CD14-positive monocyte (primary cell): Measurements from ENCODE around the gene EBI3. TPM values are rescaled to one million over a fixed set of nuclear protein-coding genes. Genes with fewer than 3 reads are reported as not detected.
"Not testable (repeated sequence)": the region's sequence is repeated elsewhere in the genome, so short reads cannot be mapped to it uniquely, and the experiment has no call there.

Source experiments
- DNase-seq, 3 donors: peaks; one replicate each; pipeline ENCODE4 v3.0.0-alpha.2; 2011 to 2022
- H2AFZ ChIP-seq: 2 replicates; pipeline ENCODE4 v1.6.0; 2012; ENCODE audit warnings: mild to moderate bottlenecking, low read depth, low read length, inconsistent platforms; ENCODE audit not compliant: insufficient read depth, poor library complexity, severe bottlenecking
- H3K27ac ChIP-seq, 2 donors: 1 replicate in 1 of 2; 2 replicates in 1 of 2; pipeline ENCODE4 v1.5.1; 2012 to 2013; ENCODE audit warnings: low read length in 2 of 2, control low read depth in 1 of 2, inconsistent platforms in 1 of 2, low read depth in 1 of 2, mild to moderate bottlenecking in 1 of 2
- H3K27me3 ChIP-seq, 2 donors: one replicate each; pipeline versions ENCODE4 v1.6.0 to v1.6.1; 2011 to 2013; ENCODE audit warnings: low read length in 2 of 2; ENCODE audit not compliant: control insufficient read depth in 2 of 2, insufficient read depth in 2 of 2
- H3K36me3 ChIP-seq, 2 donors: replicated peaks in 1 of 2; 1 replicate in 1 of 2; 2 replicates in 1 of 2; pipeline versions ENCODE4 v1.5.1 to v1.6.1; 2012 to 2013; ENCODE audit warnings: low read length in 2 of 2, control low read depth in 1 of 2, inconsistent platforms in 1 of 2, mild to moderate bottlenecking in 1 of 2; ENCODE audit not compliant: insufficient read depth in 2 of 2, control insufficient read depth in 1 of 2
- H3K4me1 ChIP-seq, 2 donors: 1 replicate in 1 of 2; 2 replicates in 1 of 2; pipeline versions ENCODE4 v1.5.1 to v1.6.1; 2012 to 2013; ENCODE audit warnings: low read length in 2 of 2, control low read depth in 1 of 2, inconsistent platforms in 1 of 2, mild to moderate bottlenecking in 1 of 2, moderate library complexity in 1 of 2; ENCODE audit not compliant: insufficient read depth in 2 of 2, control insufficient read depth in 1 of 2
- H3K4me2 ChIP-seq: replicated peaks from 2 replicates; pipeline ENCODE3; 2012; ENCODE audit warnings: low read length, moderate library complexity, mild to moderate bottlenecking; ENCODE audit not compliant: poor library complexity, severe bottlenecking; ENCODE audit errors: extremely low read depth
- H3K4me3 ChIP-seq, 3 experiments: fragments of 200-600 bp in 1 of 3; sonication (generic) in 1 of 3; replicated peaks in 1 of 3; 1 replicate in 2 of 3; 2 replicates in 1 of 3; pipeline ENCODE4 v1.5.1; 2011 to 2013; ENCODE audit warnings: low read length in 3 of 3, mild to moderate bottlenecking in 3 of 3, control low read depth in 2 of 3, low read depth in 2 of 3, inconsistent platforms in 1 of 3, moderate library complexity in 1 of 3
- H3K79me2 ChIP-seq: 2 replicates; pipeline ENCODE4 v1.6.0; 2012; ENCODE audit warnings: mild to moderate bottlenecking, control low read depth, inconsistent platforms, low read length, moderate library complexity; ENCODE audit not compliant: insufficient read depth
- H3K9ac ChIP-seq: 2 replicates; pipeline ENCODE4 v1.6.0; 2017; ENCODE audit warnings: low read length, mild to moderate bottlenecking; ENCODE audit not compliant: insufficient read depth, poor library complexity, severe bottlenecking
- H3K9me3 ChIP-seq, 2 donors: replicated peaks in 1 of 2; 1 replicate in 1 of 2; 2 replicates in 1 of 2; pipeline versions ENCODE4 v1.5.1 to v1.6.1; 2012 to 2013; ENCODE audit warnings: low read length in 2 of 2, control low read depth in 1 of 2; ENCODE audit not compliant: control insufficient read depth in 1 of 2, insufficient read depth in 1 of 2
- H4K20me1 ChIP-seq: 2 replicates; pipeline ENCODE4 v1.6.0; 2012; ENCODE audit warnings: mild to moderate bottlenecking, low read length, control low read depth, moderate library complexity; ENCODE audit not compliant: insufficient read depth
- H3K27ac Mint-ChIP-seq, 7 donors: one replicate each; pipeline ENCODE4 v1.8.0; 2020; ENCODE audit warnings: mild to moderate bottlenecking in 7 of 7, mixed read lengths in 7 of 7, moderate library complexity in 6 of 7, inconsistent platforms in 2 of 7
- H3K27me3 Mint-ChIP-seq, 3 donors: one replicate each; pipeline ENCODE4 v1.8.0; 2021 to 2022; ENCODE audit warnings: low read depth in 3 of 3, mild to moderate bottlenecking in 3 of 3, mixed read lengths in 3 of 3, moderate library complexity in 3 of 3, inconsistent platforms in 1 of 3
- H3K36me3 Mint-ChIP-seq, 2 donors: one replicate each; pipeline ENCODE4 v1.8.0; 2020; ENCODE audit warnings: mixed read lengths in 2 of 2, inconsistent platforms in 1 of 2, mild to moderate bottlenecking in 1 of 2
- H3K4me1 Mint-ChIP-seq: one replicate; pipeline ENCODE4 v1.8.0; 2020; ENCODE audit warnings: mild to moderate bottlenecking, mixed read lengths
- H3K4me3 Mint-ChIP-seq, 2 donors: one replicate each; pipeline ENCODE4 v1.8.0; 2020; ENCODE audit warnings: mild to moderate bottlenecking in 2 of 2, mixed read lengths in 2 of 2, moderate library complexity in 1 of 2
- H3K9me3 Mint-ChIP-seq, 7 donors: one replicate each; pipeline ENCODE4 v1.8.0; 2020 to 2022; ENCODE audit warnings: mixed read lengths in 7 of 7, mild to moderate bottlenecking in 6 of 7, moderate library complexity in 6 of 7, inconsistent platforms in 2 of 7
- WGBS: methylation state at CpG from one replicate; pipeline ENCODE4 v1.1.5; 2013; ENCODE audit warnings: missing lambda C conversion rate; ENCODE audit not compliant: insufficient coverage; 5-methylcytosine and 5-hydroxymethylcytosine counted together
- intact Hi-C, 2 donors: fragments of 100-400 bp; cut with micrococcal nuclease; formaldehyde crosslinking; loops; one replicate each; pipeline versions ENCODE4 v1.15.0 to v1.15.1; 2023
- polyA plus RNA-seq, 3 donors: library from polyadenylated mRNA; depleted of rRNA in 1 of 3; unstranded in 2 of 3; stranded (reverse) in 1 of 3; fragments of 300-500 nt in 2 of 3; fragments of >200 nt in 1 of 3; fragmentation: Illumina TruSeq in 2 of 3; gene quantifications; 1 replicate in 2 of 3; 2 replicates in 1 of 3; pipeline ENCODE4 v1.2.3, GENCODE V29; 2012 to 2021
- TF ChIP-seq, protein P1 (sequence below): fragments of 200-600 bp; IDR thresholded peaks from one replicate; pipeline ENCODE4 v1.8.0; 2022; ENCODE audit warnings: antibody characterized with exemption, mild to moderate bottlenecking

The EBI3 gene
- polyA plus RNA-seq, 3 donors, result 0.14 to 0.40 TPM; not detected in 1

DNA sequence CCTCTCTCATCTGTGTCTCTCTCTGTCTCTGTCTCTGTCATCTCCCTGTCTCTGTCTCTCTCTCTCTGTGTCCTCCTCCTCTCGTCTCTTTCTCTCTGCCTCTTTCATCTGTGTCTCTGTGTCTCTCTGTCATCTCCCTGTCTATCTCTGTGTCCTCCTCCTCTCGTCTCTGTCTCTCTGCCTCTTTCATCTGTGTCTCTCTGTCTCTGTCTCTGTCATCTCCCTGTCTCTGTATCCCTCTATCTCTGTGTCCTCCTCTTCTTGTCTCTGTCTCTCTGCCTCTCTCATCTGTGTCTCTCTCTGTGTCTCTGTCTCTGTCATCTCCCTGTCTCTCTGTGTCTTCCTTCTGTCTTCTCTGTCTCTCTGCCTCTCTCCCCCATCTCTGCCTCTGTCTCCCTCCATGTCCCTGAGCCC lies 551 bp upstream of the EBI3 start:
- no peak overlapping the region for H3K27ac Mint-ChIP-seq
- H3K4me3 Mint-ChIP-seq, result no peak overlapping the region
- Histone ChIP-seq H3K4me2 (no peak overlapping the region), H3K9ac (no peak overlapping the region), H4K20me1 (no peaks in the 10 kb centered on the region), H3K4me3 (no peak overlapping the region), H2AFZ (no peak overlapping the region), H3K4me1 (peaks cover 0 to 6% of the 10 kb centered on the region in 2 donors), H3K79me2 (no peaks in the 10 kb centered on the region), H3K27ac (no peak overlapping the region), H3K27me3 (peaks cover 0 to 18% of the 10 kb centered on the region in 2 donors), H3K9me3 (no peaks in the 10 kb centered on the region), H3K36me3 (no peaks in the 10 kb centered on the region)
- intact Hi-C loops, result no loop called here
- peaks cover 0 to 4% (median 0%) of the 10 kb centered on the region in 7 donors for H3K9me3 Mint-ChIP-seq
- H3K27me3 Mint-ChIP-seq, result peaks cover 4 to 11% (median 8%) of the 10 kb centered on the region in 3 donors
- no peak for DNase-seq
- H3K4me1 Mint-ChIP-seq, result peaks cover 7% of the 10 kb centered on the region
- no peaks in the 10 kb centered on the region for H3K36me3 Mint-ChIP-seq
- 85% methylated on average over 2 of the region's 2 CpGs for WGBS
- TF ChIP-seq, protein P1, sequence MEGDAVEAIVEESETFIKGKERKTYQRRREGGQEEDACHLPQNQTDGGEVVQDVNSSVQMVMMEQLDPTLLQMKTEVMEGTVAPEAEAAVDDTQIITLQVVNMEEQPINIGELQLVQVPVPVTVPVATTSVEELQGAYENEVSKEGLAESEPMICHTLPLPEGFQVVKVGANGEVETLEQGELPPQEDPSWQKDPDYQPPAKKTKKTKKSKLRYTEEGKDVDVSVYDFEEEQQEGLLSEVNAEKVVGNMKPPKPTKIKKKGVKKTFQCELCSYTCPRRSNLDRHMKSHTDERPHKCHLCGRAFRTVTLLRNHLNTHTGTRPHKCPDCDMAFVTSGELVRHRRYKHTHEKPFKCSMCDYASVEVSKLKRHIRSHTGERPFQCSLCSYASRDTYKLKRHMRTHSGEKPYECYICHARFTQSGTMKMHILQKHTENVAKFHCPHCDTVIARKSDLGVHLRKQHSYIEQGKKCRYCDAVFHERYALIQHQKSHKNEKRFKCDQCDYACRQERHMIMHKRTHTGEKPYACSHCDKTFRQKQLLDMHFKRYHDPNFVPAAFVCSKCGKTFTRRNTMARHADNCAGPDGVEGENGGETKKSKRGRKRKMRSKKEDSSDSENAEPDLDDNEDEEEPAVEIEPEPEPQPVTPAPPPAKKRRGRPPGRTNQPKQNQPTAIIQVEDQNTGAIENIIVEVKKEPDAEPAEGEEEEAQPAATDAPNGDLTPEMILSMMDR, result no peak

DNA sequence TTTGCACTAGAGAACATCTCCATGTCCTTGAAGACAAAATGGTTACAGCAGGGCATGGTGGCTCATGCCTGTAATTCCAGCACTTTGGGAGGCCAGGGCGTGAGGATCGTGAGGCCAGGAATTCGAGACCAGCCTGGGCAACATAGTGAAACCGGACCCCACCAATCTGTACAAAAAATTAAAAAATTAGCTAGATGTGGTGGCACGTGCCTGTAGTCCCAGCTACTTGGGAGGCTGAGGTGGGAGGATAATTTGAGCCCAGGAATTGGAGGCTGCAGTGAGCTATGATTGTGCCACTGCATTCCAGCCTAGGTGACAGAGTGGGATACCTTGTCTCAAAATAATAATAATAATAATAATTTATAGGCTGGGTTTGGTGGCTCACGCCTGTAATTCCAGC lies 914 bp downstream of the EBI3 start:
- 100% methylated on average over 2 of the region's 6 CpGs for WGBS
- H3K36me3 ChIP-seq, H3K36me3 Mint-ChIP-seq, H3K27ac ChIP-seq, DNase-seq, H3K4me1 Mint-ChIP-seq, H2AFZ ChIP-seq, intact Hi-C loops, H3K79me2 ChIP-seq, H3K9me3 Mint-ChIP-seq, H3K4me3 Mint-ChIP-seq, H3K9me3 ChIP-seq, H4K20me1 ChIP-seq, H3K4me2 ChIP-seq, H3K9ac ChIP-seq, H3K4me3 ChIP-seq, H3K4me1 ChIP-seq, H3K27ac Mint-ChIP-seq: not testable (repeated sequence)
- peaks cover 0 to 18% of the 10 kb centered on the region in 2 donors for H3K27me3 ChIP-seq
- peaks cover 9 to 15% (median 11%) of the 10 kb centered on the region in 3 donors for H3K27me3 Mint-ChIP-seq

DNA sequence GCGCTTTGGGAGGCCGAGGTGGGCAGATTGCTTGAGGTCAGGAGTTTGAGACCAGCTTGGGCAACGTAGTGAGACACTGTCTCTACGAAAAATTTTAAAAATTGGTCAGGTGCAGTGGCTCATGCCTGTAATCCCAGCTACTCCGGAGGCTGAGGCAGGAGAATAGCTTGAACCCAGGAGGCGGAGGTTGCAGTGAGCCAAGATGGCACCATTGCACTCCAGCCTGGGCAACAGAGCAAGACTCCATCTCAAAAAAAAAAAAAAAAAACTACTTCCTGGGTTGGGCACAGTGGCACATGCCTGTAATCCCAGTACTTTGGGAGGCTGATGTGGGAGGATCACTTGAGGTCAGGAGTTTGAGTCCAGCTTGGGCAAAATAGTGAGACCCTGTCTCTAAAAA lies 2.2 kb downstream of the EBI3 start:
- H4K20me1 ChIP-seq, H3K9me3 Mint-ChIP-seq, H3K4me1 ChIP-seq, H3K27ac ChIP-seq, H3K9ac ChIP-seq, DNase-seq, H3K9me3 ChIP-seq, H3K4me1 Mint-ChIP-seq, H3K4me2 ChIP-seq, H3K4me3 ChIP-seq, H3K36me3 Mint-ChIP-seq, H3K36me3 ChIP-seq, intact Hi-C loops, H3K79me2 ChIP-seq, H2AFZ ChIP-seq, H3K27ac Mint-ChIP-seq, H3K4me3 Mint-ChIP-seq: not testable (repeated sequence)
- H3K27me3 Mint-ChIP-seq, result peaks cover 10 to 11% (median 11%) of the 10 kb centered on the region in 3 donors
- peaks cover 0 to 18% of the 10 kb centered on the region in 2 donors for H3K27me3 ChIP-seq
- 96% methylated on average over 5 of the region's 6 CpGs for WGBS

DNA sequence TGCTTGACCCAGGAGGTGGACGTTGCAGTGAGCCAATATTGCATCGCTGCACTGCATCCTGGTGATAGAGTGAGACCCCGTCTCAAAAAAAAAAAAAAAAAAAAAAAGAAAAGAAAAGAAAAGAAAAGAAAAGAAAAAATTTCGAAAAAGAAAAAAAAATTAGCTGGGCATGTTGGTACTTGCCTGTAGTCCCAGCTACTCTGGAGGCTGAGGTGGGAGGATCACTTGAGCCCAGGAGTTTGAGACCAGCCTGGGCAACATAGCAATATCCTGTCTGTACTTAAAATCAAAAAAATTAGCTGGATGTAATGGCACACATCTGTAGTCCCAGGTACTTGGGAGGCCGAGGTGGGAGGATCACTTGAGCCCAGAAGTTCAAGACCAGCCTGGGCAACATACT lies 2.8 kb downstream of the EBI3 start:
- H3K4me1 ChIP-seq, H4K20me1 ChIP-seq, H3K36me3 Mint-ChIP-seq, H3K9ac ChIP-seq, H3K27ac ChIP-seq, H3K9me3 ChIP-seq, intact Hi-C loops, DNase-seq, H3K27ac Mint-ChIP-seq, H3K79me2 ChIP-seq, H3K9me3 Mint-ChIP-seq, H3K36me3 ChIP-seq, H3K4me2 ChIP-seq, H3K4me3 ChIP-seq, H3K4me1 Mint-ChIP-seq, H2AFZ ChIP-seq, H3K4me3 Mint-ChIP-seq: not testable (repeated sequence)
- WGBS, result 90% methylated on average over 2 of the region's 5 CpGs
- H3K27me3 Mint-ChIP-seq, result peaks cover 10% of the 10 kb centered on the region in 3 donors
- peaks cover 0 to 18% of the 10 kb centered on the region in 2 donors for H3K27me3 ChIP-seq
